Activated CD4-positive, alpha-beta T cell treated with anti-CD3 and anti-CD28 coated beads for 1 hour (primary cell): ENCODE results near the gene GABRQ.
"Not testable (repeated sequence)": the region's sequence is repeated elsewhere in the genome, so short reads cannot be mapped to it uniquely, and the experiment has no call there.

Experiments
- DNase-seq: peaks from one replicate; pipeline ENCODE4 v3.0.0-alpha.2; 2020

Gene GABRQ

DNA sequence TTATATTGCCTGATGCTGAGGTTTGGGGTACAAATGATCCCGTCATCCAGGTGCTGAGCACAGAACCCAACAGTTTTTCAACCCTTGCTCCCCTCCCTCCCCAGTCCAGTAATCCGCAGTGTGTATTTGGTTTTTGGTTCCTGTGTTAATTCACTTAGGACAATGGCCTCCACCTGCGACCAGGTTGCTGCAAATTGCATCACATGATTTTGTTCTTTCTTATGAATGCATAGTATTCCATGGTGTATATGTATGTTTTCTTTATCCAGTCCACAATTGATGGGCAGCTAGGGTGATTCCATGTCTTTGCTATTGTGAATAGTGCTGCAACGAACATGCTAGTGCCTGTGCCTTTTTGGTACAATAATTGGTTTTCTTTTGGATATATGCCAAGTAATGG, 25.4 kb downstream of the GABRQ start:
- no peak for DNase-seq

DNA sequence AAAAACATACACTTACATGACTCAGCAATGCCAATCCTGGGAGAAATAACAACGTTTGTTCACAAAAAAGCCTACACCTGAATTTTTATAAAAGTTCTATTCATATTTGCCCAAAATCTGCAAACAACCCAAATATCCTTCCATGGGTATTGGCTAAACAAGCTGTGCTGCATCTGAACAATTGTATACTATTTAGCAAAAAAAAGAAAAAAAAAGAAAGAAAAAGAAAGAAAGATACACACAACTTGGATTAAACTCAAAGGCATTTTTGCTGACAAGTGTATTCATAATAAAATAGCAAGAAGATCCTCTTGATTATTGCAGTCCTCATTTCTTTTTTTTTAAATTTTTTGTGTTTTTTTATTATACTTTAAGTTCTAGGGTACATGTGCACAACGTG, 36.4 kb downstream of the GABRQ start:
- DNase-seq: no peak

GRCh38 chrX:152674652-152675051, 37.0 kb downstream of the GABRQ start:
- DNase-seq: not testable (repeated sequence)

DNA sequence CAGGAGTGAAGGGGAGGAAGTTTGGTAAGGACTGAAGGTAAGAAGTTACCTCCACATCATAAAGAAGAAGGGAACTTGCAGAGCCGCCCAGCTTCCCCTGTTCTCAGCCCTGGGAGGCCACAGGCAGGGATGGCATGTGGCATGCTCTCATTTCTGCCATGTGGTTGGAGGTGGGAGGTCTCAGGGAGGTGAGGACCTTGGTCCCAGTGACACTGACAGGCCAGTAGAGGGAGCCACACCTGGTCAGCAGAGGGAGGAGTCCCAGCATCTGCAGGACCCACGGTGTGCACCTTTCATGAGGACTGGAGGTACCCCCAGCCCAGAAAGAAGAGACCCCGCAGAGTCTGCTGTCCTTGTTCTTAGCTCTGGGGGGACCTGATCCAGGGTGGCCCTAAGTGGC, 43.3 kb downstream of the GABRQ start:
- not testable (repeated sequence) for DNase-seq

GRCh38 chrX:152697952-152698931, 60.5 kb downstream of the GABRQ start, which contains the start of gene MAGEA3:
MAGEA3 (plus strand) TSS chrX:152698794; CDS start chrX:152700833, 2,039 bp downstream.
- DNase-seq: not testable (repeated sequence)

DNA sequence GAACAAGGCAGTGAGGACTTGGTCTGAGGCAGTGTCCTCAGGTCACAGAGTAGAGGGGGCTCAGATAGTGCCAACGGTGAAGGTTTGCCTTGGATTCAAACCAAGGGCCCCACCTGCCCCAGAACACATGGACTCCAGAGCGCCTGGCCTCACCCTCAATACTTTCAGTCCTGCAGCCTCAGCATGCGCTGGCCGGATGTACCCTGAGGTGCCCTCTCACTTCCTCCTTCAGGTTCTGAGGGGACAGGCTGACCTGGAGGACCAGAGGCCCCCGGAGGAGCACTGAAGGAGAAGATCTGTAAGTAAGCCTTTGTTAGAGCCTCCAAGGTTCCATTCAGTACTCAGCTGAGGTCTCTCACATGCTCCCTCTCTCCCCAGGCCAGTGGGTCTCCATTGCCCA, 62.7 kb downstream of the GABRQ start:
- not testable (repeated sequence) for DNase-seq

DNA sequence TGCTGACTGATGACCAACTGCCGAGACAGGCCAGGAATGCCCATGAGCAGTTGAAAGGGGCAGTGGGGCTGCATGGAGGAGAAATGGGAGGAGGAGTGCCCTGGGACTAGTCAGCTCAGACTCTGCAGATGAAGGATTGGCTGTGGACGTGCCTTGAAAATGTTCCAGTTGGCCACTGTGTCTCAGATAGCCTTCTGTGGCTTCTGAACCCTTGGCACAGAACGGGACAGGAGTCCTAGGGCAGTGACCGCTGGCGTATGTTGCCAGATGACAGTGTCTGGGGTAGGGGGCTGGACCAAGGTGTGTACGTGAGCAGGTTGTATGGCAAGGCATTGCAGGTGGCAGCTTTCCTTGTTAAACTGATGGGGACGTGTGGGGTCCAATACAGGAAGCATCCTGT, 68.8 kb downstream of the GABRQ start:
- not testable (repeated sequence) for DNase-seq
